ENCODE measurements around the gene NACAD. TPM values are rescaled to one million over a fixed set of nuclear protein-coding genes. Genes with fewer than 3 reads are reported as not detected.

The NACAD gene
- total RNA-seq, 1 donor = 3.6 TPM

GRCh38 chr7:45074528-45075354 lies 14.0 kb downstream of the NACAD start:
- H3K4me3 ChIP-seq (ENCODE audit: low read depth, low read length) = no peak overlapping the region
- DNase-seq (ENCODE audit: low read depth) = no peak
- TF ChIP-seq CTCF (IDR thresholded peaks at IDR 0.05; ENCODE audit: insufficient read depth, low read length) = no peak

- H3K4me3 ChIP-seq (ENCODE audit: low read depth, low read length) = no peak overlapping the region
- DNase-seq (ENCODE audit: low read depth) = no peak
- no peak for TF ChIP-seq CTCF (IDR thresholded peaks at IDR 0.05; ENCODE audit: insufficient read depth, low read length)
Observed at GRCh38 chr7:45073786-45074527, 14.8 kb downstream of the NACAD start.

- H3K4me3 ChIP-seq (ENCODE audit: low read depth, low read length) = no peak overlapping the region
- no peak for DNase-seq (ENCODE audit: low read depth)
- no peak for TF ChIP-seq CTCF (IDR thresholded peaks at IDR 0.05; ENCODE audit: insufficient read depth, low read length)
Observed at GRCh38 chr7:45073031-45073785, 15.6 kb downstream of the NACAD start.

GRCh38 chr7:45072131-45073030 lies 16.4 kb downstream of the NACAD start:
- TF ChIP-seq CTCF (IDR thresholded peaks at IDR 0.05; ENCODE audit: insufficient read depth, low read length) = no peak
- H3K4me3 ChIP-seq (ENCODE audit: low read depth, low read length) = no peak overlapping the region
- DNase-seq (ENCODE audit: low read depth) = no peak

GRCh38 chr7:45071528-45071927 lies 17.2 kb downstream of the NACAD start:
- no peak for DNase-seq (ENCODE audit: low read depth)
- no peak overlapping the region for H3K4me3 ChIP-seq (ENCODE audit: low read depth, low read length)
- no peak for TF ChIP-seq CTCF (IDR thresholded peaks at IDR 0.05; ENCODE audit: insufficient read depth, low read length)

GRCh38 chr7:45070254-45070642 lies 18.5 kb downstream of the NACAD start:
- DNase-seq (ENCODE audit: low read depth) = no peak
- TF ChIP-seq CTCF (IDR thresholded peaks at IDR 0.05; ENCODE audit: insufficient read depth, low read length) = no peak
- no peak overlapping the region for H3K4me3 ChIP-seq (ENCODE audit: low read depth, low read length)
